GM12801 (cell line): Measurements from ENCODE around the gene CD38.

Experiments used
- TF ChIP-seq, protein P1 (sequence below): IDR thresholded peaks from one replicate; pipeline ENCODE4 v1.5.1; 2011; ENCODE audit warnings: control low read depth; ENCODE audit not compliant: insufficient read length; ENCODE audit errors: extremely low read depth

Gene CD38

GRCh38 chr4:15868111-15868510 is 90.0 kb downstream of the CD38 start:
- TF ChIP-seq, protein P1, sequence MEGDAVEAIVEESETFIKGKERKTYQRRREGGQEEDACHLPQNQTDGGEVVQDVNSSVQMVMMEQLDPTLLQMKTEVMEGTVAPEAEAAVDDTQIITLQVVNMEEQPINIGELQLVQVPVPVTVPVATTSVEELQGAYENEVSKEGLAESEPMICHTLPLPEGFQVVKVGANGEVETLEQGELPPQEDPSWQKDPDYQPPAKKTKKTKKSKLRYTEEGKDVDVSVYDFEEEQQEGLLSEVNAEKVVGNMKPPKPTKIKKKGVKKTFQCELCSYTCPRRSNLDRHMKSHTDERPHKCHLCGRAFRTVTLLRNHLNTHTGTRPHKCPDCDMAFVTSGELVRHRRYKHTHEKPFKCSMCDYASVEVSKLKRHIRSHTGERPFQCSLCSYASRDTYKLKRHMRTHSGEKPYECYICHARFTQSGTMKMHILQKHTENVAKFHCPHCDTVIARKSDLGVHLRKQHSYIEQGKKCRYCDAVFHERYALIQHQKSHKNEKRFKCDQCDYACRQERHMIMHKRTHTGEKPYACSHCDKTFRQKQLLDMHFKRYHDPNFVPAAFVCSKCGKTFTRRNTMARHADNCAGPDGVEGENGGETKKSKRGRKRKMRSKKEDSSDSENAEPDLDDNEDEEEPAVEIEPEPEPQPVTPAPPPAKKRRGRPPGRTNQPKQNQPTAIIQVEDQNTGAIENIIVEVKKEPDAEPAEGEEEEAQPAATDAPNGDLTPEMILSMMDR: no peak

DNA sequence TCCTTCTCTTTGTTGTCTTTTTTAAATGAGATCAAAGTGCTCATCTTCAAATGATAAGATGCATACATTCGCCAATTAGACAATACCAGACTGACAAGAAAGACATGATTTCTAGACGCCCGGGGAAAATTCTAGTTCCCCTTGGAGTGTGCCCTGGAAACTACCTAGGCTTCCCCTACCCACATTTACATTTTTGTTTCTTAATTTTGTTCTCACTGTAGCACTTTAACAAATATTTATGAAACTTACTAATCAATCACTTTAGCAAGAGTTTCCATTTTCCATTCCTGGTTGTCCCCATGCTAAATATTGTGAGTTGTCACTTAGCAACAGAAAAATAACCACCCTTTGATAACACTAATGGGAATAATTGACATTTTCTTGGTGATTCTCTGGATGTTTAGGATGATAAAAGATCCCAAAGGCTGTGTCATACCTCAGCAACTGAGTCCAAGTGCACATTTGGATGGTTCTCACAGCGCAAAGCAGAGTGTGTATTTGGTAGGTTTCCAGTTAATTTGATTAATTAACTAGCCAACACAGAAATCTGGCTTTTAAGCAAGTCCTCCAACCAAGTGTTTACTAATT is 90.8 kb downstream of the CD38 start:
- TF ChIP-seq, protein P1: no peak

DNA sequence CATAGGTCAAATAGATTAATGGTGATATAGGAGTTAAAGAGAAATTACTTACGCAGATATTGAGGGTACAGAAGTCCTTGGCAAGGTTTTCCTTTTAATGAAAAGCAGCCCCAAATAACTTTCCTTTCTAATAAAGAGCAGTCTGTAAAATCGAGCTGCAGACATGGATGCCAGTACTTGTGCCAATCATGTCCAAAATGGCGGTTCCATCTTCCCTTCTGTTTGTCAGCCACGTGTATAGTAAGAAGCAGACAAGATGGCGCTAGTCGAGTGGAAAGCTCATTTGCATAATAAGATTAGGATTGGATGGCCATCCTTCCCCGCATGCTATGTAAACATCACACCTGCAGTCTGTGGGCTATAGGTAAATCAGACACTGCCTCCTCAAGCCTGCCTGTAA is 92.0 kb downstream of the CD38 start:
- TF ChIP-seq, protein P1: no peak

- TF ChIP-seq, protein P1: no peak
Measured at GRCh38 chr4:15870921-15871664, 93.0 kb downstream of the CD38 start.

DNA sequence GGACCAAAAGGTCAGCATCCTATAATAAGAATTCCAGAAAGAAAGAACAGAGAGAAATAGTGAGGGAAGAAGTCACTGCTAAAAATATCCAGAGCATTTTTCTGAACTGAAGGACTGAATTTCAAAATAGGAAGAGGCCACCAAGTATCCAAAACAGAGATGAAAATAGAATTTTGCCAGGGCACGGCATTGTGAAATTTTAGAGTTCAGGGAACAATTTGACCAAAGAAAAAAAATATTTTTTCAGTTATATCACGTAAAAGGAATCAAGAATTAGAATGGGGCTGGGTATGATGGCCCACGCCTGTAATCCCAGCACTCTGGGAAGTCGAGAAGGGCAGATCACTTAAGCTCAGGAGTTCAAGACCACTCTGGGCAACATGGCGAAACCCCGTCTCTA is 95.0 kb downstream of the CD38 start:
- TF ChIP-seq, protein P1: no peak

DNA sequence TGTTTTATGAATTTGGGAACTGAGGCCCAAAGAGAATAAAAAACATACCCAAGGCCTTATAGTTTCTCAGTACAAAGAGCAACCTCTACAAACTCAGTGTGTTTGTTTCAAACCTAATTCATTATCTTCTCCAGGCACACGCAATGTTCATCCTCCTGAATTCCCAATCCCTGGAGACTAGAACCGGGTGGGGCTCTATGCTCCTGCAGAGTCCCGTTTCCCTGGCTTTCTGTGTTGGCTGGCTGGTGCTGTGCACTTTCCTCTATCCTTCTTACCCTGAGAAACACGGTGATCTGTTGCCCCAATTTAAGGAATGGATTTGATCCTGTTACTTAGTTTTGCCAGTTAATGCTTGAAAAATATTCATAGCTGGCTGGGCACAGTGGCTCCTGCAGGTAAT is 96.5 kb downstream of the CD38 start:
- TF ChIP-seq, protein P1: no peak

DNA sequence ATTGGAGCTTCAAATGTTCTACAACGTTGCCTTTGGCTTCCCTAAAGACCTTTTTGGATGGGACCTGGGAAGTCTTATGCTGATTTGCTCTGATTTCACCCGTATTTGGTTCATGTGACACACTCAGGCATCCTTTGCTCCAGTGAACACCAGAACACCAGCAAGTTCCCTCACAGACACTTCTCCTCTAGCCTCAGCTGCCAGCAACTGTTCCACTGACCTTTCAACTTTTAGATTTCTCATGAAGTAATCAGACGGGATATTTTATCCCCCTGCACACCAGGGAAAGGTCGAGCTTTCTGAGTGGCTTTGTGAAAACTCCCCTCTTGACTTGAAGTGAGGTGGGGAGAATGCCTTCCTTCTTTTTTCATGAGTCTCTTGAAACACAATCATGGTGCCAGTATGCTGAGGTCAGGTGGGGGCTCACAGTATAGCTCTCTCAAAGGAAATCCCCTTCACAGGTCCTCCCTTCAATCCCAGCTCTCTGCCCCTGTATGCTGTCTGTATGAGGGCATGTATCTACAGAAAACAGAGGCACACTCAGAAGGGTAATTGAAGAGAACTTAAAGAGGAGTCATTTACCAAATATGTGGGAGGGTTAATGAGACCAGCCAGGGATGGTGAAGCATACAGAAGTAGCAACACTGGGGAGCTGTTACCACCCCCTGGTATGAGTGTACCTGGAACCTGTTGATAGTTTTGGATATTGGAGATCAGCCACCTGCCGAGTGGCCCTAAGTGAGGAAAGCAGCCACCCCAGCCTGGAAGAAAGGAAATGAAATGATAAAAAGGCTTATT is 97.7 kb downstream of the CD38 start:
- TF ChIP-seq, protein P1: no peak
